Vagina (tissue), 2 donors: ENCODE measurements around the gene GLIPR1. TPM values are rescaled to one million over a fixed set of nuclear protein-coding genes. Genes with fewer than 3 reads are reported as not detected.

Experiments used
- DNase-seq, 2 donors: peaks; one replicate each; pipeline ENCODE4 v3.0.0-alpha.2; 2017; ENCODE audit errors: extremely low spot score in 2 of 2
- H3K27ac ChIP-seq: fragments of 200-600 bp; sonication (generic); one replicate; pipeline ENCODE4 v1.5.1; 2019
- H3K27me3 ChIP-seq: fragments of 200-600 bp; sonication (generic); one replicate; pipeline ENCODE4 v1.5.1; 2019
- H3K36me3 ChIP-seq, 2 donors: fragments of 200-600 bp; sonication (generic); one replicate each; pipeline ENCODE4 v1.5.1; 2017 to 2019
- H3K4me1 ChIP-seq: fragments of 200-600 bp; sonication (generic); one replicate; pipeline ENCODE4 v1.5.1; 2019
- H3K4me3 ChIP-seq, 2 donors: fragments of 200-600 bp; sonication (generic); 1 replicate in 1 of 2; 2 replicates in 1 of 2; pipeline ENCODE4 v1.5.1; 2016 to 2019
- H3K9me3 ChIP-seq: fragments of 200-600 bp; sonication (generic); one replicate; pipeline ENCODE4 v1.5.1; 2019
- CTCF ChIP-seq, 3 experiments: fragments of 450-650 bp in 2 of 3; fragments of 200-600 bp in 1 of 3; sonication (generic) in 1 of 3; IDR thresholded peaks; one replicate each; pipeline ENCODE4 v1.5.1; 2017 to 2019; ENCODE audit warnings: antibody characterized with exemption in 3 of 3, mild to moderate bottlenecking in 2 of 3, moderate library complexity in 2 of 3
- POLR2A ChIP-seq, 2 donors: fragments of 450-650 bp; IDR thresholded peaks; one replicate each; pipeline ENCODE4 v1.6.1; 2017; ENCODE audit warnings: antibody characterized with exemption in 2 of 2, mild to moderate bottlenecking in 2 of 2, moderate library complexity in 2 of 2
- POLR2AphosphoS5 ChIP-seq, 2 donors: sonication (generic); formaldehyde crosslinking; IDR thresholded peaks; one replicate each; pipeline ENCODE4 v1.9.0; 2017; ENCODE audit warnings: antibody characterized with exemption in 2 of 2, mild to moderate bottlenecking in 2 of 2, low read depth in 1 of 2; ENCODE audit not compliant: insufficient read depth in 1 of 2
- intact Hi-C: fragments of 100-400 bp; cut with DNase I; formaldehyde crosslinking; loops from one replicate; pipeline ENCODE4 v1.15.1; 2023
- total RNA-seq: library from RNA; depleted of rRNA; stranded (reverse); fragments of >200 nt; gene quantifications from one replicate; pipeline ENCODE4 v1.2.3, GENCODE V29; 2016

Gene GLIPR1
- total RNA-seq, 1 donor from 2014 or later: 6.6 TPM

- intact Hi-C loops: no loop called here
- Histone ChIP-seq H3K4me1 (peaks cover 16% of the 10 kb centered on the region), H3K9me3 (no peaks in the 10 kb centered on the region), H3K27ac (no peak overlapping the region), H3K4me3 (no peak overlapping the region), H3K27me3 (no peaks in the 10 kb centered on the region), H3K36me3 (no peaks in the 10 kb centered on the region)
- DNase-seq: no peak
- TF ChIP-seq POLR2A (IDR thresholded peaks at IDR 0.05) (no peak), CTCF (IDR thresholded peaks at IDR 0.05) (no peak), POLR2AphosphoS5 (IDR thresholded peaks at IDR 0.05; ENCODE audit: insufficient read depth in 1 of 2, low read depth in 1 of 2) (no peak)
Measured at GRCh38 chr12:75477137-75477536, 3.4 kb upstream of the GLIPR1 start.

GRCh38 chr12:75478116-75478794 is 2.3 kb upstream of the GLIPR1 start:
- no peak overlapping the region for H3K4me3 ChIP-seq

GRCh38 chr12:75479963-75480461 is 543 bp upstream of the GLIPR1 start:
- H3K4me1 ChIP-seq: peaks cover 32% of the 10 kb centered on the region
- no peak for TF ChIP-seq POLR2AphosphoS5 (IDR thresholded peaks at IDR 0.05; ENCODE audit: insufficient read depth in 1 of 2, low read depth in 1 of 2)
- H3K27ac ChIP-seq: peak overlapping the region; percentile 77
- intact Hi-C loops: no loop called here
- H3K9me3 ChIP-seq: no peaks in the 10 kb centered on the region
- no peaks in the 10 kb centered on the region for H3K36me3 ChIP-seq
- no peak for DNase-seq
- peak overlapping the region; percentile 46 to 47 for H3K4me3 ChIP-seq
- no peaks in the 10 kb centered on the region for H3K27me3 ChIP-seq

More at GRCh38 chr12:75478116-75478794, 2.3 kb upstream of the GLIPR1 start:
- H3K27ac ChIP-seq: no peak overlapping the region
- intact Hi-C loops: no loop called here
- H3K27me3 ChIP-seq: no peaks in the 10 kb centered on the region
- no peaks in the 10 kb centered on the region for H3K36me3 ChIP-seq
- peaks cover 21% of the 10 kb centered on the region for H3K4me1 ChIP-seq
- no peaks in the 10 kb centered on the region for H3K9me3 ChIP-seq
- no peak for DNase-seq
- TF ChIP-seq POLR2A (IDR thresholded peaks at IDR 0.05): no peak
- TF ChIP-seq CTCF (IDR thresholded peaks at IDR 0.05): no peak
- TF ChIP-seq POLR2AphosphoS5 (IDR thresholded peaks at IDR 0.05; ENCODE audit: insufficient read depth in 1 of 2, low read depth in 1 of 2): no peak

- TF ChIP-seq POLR2A (IDR thresholded peaks at IDR 0.05): no peak
- TF ChIP-seq POLR2AphosphoS5 (IDR thresholded peaks at IDR 0.05; ENCODE audit: insufficient read depth in 1 of 2, low read depth in 1 of 2): peak in 1 of 2 donors; percentile 13
- DNase-seq: no peak
- Histone ChIP-seq H3K27me3 (no peaks in the 10 kb centered on the region), H3K4me1 (peaks cover 32% of the 10 kb centered on the region), H3K36me3 (no peaks in the 10 kb centered on the region), H3K9me3 (no peaks in the 10 kb centered on the region), H3K4me3 (peak overlapping the region; percentile 46 to 47), H3K27ac (peak overlapping the region; percentile 77)
- intact Hi-C loops: no loop called here
Measured at GRCh38 chr12:75481013-75481705, 604 bp downstream of the GLIPR1 start.

- H3K4me1 ChIP-seq: peaks cover 32% of the 10 kb centered on the region
- intact Hi-C loops: no loop called here
- no peaks in the 10 kb centered on the region for H3K9me3 ChIP-seq
- H3K36me3 ChIP-seq: no peaks in the 10 kb centered on the region
- peak overlapping the region; percentile 46 to 47 for H3K4me3 ChIP-seq
- peak overlapping the region; percentile 77 for H3K27ac ChIP-seq
- TF ChIP-seq POLR2A (IDR thresholded peaks at IDR 0.05): no peak
- TF ChIP-seq POLR2AphosphoS5 (IDR thresholded peaks at IDR 0.05; ENCODE audit: insufficient read depth in 1 of 2, low read depth in 1 of 2): no peak
- no peak for TF ChIP-seq CTCF (IDR thresholded peaks at IDR 0.05)
- no peak for DNase-seq
- no peaks in the 10 kb centered on the region for H3K27me3 ChIP-seq
Measured at GRCh38 chr12:75481774-75482173, 1.2 kb downstream of the GLIPR1 start.
